ENCODE results near the gene TSPAN32. TPM values are rescaled to one million over a fixed set of nuclear protein-coding genes. Genes with fewer than 3 reads are reported as not detected.

The TSPAN32 gene
- polyA plus RNA-seq, 1 experiment: 0.42 TPM

DNA sequence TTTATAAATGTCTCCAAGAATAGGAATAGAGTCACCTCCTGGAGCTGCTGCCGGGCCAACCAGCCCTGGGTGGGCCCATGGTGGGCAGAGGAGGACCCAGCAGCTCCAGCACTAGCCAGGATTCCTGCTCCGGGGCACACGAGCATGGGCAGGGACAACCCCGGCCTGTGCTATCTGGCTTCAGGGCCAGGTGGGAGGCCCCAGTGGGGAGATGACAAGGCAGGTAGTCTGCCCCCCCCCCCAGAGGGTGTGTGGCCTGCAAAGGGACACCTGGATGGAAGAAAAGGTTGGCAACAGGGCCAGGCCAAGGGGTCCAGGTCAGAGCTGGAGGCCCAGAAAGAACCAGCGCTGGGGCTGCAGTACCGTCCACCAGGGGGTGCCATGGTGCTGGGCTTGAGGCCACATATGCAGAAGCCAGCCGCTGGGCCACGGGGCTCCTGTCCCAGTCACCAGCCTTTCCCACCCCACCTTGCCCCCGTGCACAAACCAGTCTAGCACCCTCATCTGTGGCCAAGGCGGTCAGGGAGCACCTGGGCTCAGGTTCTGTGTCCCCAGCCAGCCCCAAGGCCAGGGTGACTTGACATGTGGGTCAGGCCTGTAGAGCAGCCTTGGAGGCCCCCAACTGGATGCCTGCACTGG lies 3.4 kb downstream of the TSPAN32 start:
- ChIA-PET CTCF (interaction anchor here (0.6 to 9.7 kb wide), 39 partner anchors 8 to 587 kb away, joined by 3 to 519 read pairs (median 8); partner anchors contain the start of genes CD81 and TSSC4), POLR2A (interaction anchor here (1.0 to 1.5 kb wide), 2 partner anchors 96 to 114 kb away, joined by 3 to 6 read pairs; partner anchors contain the start of gene TSSC4)

DNA sequence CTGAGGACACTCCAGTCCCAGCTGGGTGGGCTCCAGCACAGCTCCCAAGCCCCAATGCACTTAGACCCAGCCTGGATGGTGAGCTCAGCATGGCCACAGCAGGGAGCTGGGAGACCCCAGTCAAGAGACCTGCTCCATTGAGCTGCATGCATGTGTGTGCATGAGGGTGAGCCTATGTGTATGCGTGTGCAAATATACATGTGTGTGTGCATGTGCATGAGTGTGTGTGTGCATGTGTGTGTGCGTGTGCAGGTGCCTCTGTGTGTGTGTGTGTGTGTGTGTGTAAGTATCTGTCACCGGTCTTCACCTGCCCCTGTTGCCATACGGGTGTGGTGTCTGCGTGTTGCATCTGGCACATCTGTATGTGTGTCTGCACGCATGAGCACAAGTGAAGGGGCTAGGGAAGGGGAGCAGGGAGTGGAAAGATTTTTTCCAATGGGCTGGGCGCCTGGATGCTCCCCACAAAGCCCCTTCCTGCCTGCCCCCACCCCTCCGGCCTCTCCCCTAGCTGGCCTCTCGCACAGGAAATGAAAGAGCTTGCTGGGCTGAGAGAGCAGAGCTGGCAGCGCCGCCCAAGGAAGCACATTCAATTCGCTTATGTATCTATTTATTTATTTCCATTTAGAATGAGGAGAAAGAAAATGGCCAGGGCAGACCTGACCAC lies 4.1 kb downstream of the TSPAN32 start:
- Histone ChIP-seq H3K4me3 (ENCODE audit: low read depth, low read length) (peak overlapping the region; percentile 10), H3K27me3 (ENCODE audit: control insufficient read depth, insufficient read depth, low read length) (no peaks in the 10 kb centered on the region), H3K36me3 (ENCODE audit: control insufficient read depth, insufficient read depth, low read length) (no peaks in the 10 kb centered on the region)
- CTCF ChIA-PET: interaction anchor here (0.6 to 9.7 kb wide), 33 partner anchors 10 to 989 kb away, joined by 3 to 519 read pairs (median 9); partner anchors contain the start of genes CD81 and TSSC4
- no peak for TF ChIP-seq CTCF (IDR thresholded peaks at IDR 0.05; ENCODE audit: insufficient read depth, low read depth, low read length)
- DNase-seq (ENCODE audit: low read depth): no peak
- POLR2A ChIA-PET: interaction anchor here (0.6 to 1.5 kb wide), 7 partner anchors 72 to 228 kb away, joined by 3 to 13 read pairs (median 6); partner anchors contain the start of genes CD81 and TSSC4

More for the DNA sequence above, 3.4 kb downstream of the TSPAN32 start:
- H3K4me3 ChIP-seq (ENCODE audit: low read depth, low read length): no peak overlapping the region
- no peak for DNase-seq (ENCODE audit: low read depth)
- TF ChIP-seq CTCF (IDR thresholded peaks at IDR 0.05; ENCODE audit: insufficient read depth, low read depth, low read length): peak; percentile 97
- no peaks in the 10 kb centered on the region for H3K27me3 ChIP-seq (ENCODE audit: control insufficient read depth, insufficient read depth, low read length)
- no peaks in the 10 kb centered on the region for H3K36me3 ChIP-seq (ENCODE audit: control insufficient read depth, insufficient read depth, low read length)

GRCh38 chr11:2306452-2306823 lies 4.6 kb downstream of the TSPAN32 start:
- peak; percentile 53 for DNase-seq (ENCODE audit: low read depth)
- ChIA-PET POLR2A (interaction anchor here (0.6 to 1.4 kb wide), 6 partner anchors 71 to 228 kb away, joined by 5 to 16 read pairs (median 8); partner anchors contain the start of genes CD81 and TSSC4), CTCF (interaction anchor here (0.6 to 9.7 kb wide), 26 partner anchors 9 to 989 kb away, joined by 3 to 519 read pairs (median 11); partner anchors contain the start of genes CD81 and TSSC4)
- H3K27me3 ChIP-seq (ENCODE audit: control insufficient read depth, insufficient read depth, low read length): no peaks in the 10 kb centered on the region
- no peak for TF ChIP-seq CTCF (IDR thresholded peaks at IDR 0.05; ENCODE audit: insufficient read depth, low read depth, low read length)
- H3K4me3 ChIP-seq (ENCODE audit: low read depth, low read length): no peak overlapping the region
- H3K36me3 ChIP-seq (ENCODE audit: control insufficient read depth, insufficient read depth, low read length): no peaks in the 10 kb centered on the region

GRCh38 chr11:2306877-2307500 lies 5.2 kb downstream of the TSPAN32 start:
- no peaks in the 10 kb centered on the region for H3K36me3 ChIP-seq (ENCODE audit: control insufficient read depth, insufficient read depth, low read length)
- no peaks in the 10 kb centered on the region for H3K27me3 ChIP-seq (ENCODE audit: control insufficient read depth, insufficient read depth, low read length)
- ChIA-PET POLR2A (interaction anchor here (0.5 to 1.4 kb wide), 5 partner anchors 71 to 227 kb away, joined by 5 to 16 read pairs (median 8); partner anchors contain the start of genes CD81 and TSSC4), CTCF (interaction anchor here (1.0 to 9.7 kb wide), 19 partner anchors 9 to 585 kb away, joined by 3 to 519 read pairs (median 12); partner anchors contain the start of genes CD81 and TSSC4)
- no peak overlapping the region for H3K4me3 ChIP-seq (ENCODE audit: low read depth, low read length)
- DNase-seq (ENCODE audit: low read depth): no peak
- TF ChIP-seq CTCF (IDR thresholded peaks at IDR 0.05; ENCODE audit: insufficient read depth, low read depth, low read length): no peak

All from BJ (cell line).